HG02938 (cell line): ENCODE measurements around the gene DNASE1.
A peak's percentile ranks its signal among the peaks of the same experiment; 100 is the strongest.

Experiments used
- ATAC-seq: cut with Tn5 transposase; IDR thresholded peaks from one replicate; pipeline ENCODE4 v1.9.1; 2021; ENCODE audit warnings: mild to moderate bottlenecking, moderate library complexity; ENCODE audit not compliant: unreplicated experiment

The DNASE1 gene

DNA sequence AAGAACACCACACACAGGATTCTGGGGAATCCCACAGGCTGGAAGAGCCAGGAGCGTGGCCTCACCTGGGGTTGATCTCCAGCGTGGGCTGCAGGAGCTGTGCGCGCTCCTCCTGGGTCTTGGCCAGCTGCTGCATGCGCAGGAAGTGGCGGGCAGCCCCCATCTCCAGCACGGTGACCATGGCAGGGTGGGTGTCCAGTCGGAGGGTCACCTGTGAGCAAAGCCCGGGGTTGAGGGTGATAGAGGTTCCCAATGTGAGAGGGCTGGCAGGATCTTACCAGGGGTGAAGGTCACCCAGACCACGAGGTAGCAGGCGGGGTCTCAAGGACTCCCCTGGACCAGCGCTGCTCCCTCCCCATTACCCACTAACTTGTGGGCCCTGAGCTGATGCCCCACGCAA is 7.4 kb downstream of the DNASE1 start:
- ATAC-seq = no peak

- no peak for ATAC-seq
Measured at GRCh38 chr16:3662601-3663000, 8.1 kb downstream of the DNASE1 start.

- no peak for ATAC-seq
Measured at GRCh38 chr16:3664187-3664896, 9.9 kb downstream of the DNASE1 start.

- no peak for ATAC-seq
Measured at GRCh38 chr16:3665508-3665907, 11.0 kb downstream of the DNASE1 start.

- no peak for ATAC-seq
Measured at GRCh38 chr16:3668626-3669025, 14.1 kb downstream of the DNASE1 start.

GRCh38 chr16:3669082-3669481 is 14.6 kb downstream of the DNASE1 start:
- no peak for ATAC-seq

DNA sequence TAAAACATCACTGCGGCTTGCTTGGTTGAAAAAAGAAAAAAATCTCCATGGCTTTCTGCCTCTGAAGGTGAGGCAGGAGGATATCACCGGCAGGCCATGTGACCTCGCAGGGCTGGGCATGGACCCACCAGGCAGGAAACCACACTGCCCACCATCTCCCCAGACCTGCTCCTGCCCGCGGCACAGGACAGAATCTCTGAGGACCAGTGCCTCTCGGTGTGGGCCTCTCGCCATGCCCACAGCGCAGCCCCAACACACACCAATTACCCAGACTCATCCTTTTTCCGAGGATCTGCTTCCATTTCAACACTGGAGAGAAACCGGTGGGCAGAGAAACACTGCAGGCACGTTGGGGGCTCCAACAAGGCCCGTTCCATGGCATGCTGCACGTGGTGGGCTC is 16.2 kb downstream of the DNASE1 start:
- ATAC-seq = no peak

DNA sequence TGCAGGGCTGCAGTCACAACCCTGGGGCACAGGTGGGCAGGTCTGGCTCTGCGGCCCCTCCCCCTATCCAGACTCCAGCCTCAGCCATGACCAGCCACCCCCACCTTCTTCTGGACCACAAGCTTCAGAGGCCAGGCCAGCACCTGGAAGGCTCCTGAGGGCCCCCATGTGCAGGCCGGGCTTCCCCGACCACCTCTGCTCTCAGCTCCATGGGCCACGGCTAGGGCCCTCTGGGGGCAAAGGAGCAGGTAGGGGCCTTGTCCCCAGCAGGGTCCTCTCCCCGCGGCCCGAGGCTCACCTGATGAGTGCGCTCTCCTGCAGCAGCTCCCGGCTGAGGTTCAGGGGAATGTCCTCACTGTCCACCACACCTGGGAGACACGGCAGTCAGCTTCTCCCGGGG is 16.9 kb downstream of the DNASE1 start:
- ATAC-seq = no peak

GRCh38 chr16:3672571-3673041 is 18.1 kb downstream of the DNASE1 start:
- ATAC-seq = no peak

GRCh38 chr16:3673201-3673600 is 18.7 kb downstream of the DNASE1 start:
- no peak for ATAC-seq

- no peak for ATAC-seq
Measured at GRCh38 chr16:3673676-3674377, 19.3 kb downstream of the DNASE1 start.

- ATAC-seq = no peak
Measured at GRCh38 chr16:3674513-3675295, 20.2 kb downstream of the DNASE1 start.

DNA sequence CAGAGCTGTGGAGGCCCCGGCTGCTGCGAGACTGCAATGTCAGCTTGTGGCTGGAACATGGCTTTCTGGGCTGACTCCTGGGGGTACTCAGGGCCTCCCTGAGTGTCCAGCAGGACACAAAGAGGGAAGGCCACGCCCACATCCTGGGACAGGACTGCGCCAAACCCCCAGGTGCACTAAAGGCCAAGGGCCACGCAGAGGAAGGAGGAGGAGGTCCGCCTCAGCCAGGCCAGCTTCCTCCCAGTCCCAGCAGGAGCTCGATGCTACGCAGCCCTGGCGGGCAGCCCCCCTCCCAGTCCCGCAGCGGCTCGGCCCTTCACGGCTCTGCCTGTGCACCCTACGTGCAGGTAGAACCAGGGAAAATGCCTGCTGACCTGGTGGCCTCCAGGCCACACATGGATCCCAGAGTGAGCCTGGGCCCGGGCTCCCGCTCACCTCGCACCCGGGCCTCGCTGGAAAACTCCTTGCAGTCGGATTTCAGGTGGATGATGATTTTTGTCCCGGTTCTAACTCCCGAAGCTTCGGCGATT is 21.2 kb downstream of the DNASE1 start:
- no peak for ATAC-seq

GRCh38 chr16:3677994-3678393 is 23.5 kb downstream of the DNASE1 start:
- no peak for ATAC-seq

GRCh38 chr16:3681206-3681605 is 26.7 kb downstream of the DNASE1 start:
- ATAC-seq = no peak

GRCh38 chr16:3687021-3687420 is 32.5 kb downstream of the DNASE1 start:
- no peak for ATAC-seq

DNA sequence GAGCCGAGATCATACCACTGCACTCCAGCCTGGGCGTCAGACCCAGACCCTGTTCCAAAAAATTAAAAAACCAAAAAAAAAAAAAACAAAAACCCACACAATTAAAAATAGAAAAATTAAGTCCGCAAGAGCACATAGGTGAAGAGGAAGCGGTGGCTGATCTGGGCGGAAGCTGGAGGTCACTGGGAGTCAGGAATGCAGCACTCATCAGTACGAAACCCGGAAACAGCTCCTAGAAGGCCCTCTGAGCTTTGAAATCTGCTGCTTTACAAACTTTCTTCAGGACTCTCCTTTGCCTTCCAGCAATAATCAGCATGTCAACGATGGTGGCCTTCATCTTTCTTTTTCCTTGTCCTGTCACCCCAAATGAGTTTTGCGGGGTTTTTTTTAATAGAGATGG is 33.3 kb downstream of the DNASE1 start:
- no peak for ATAC-seq

GRCh38 chr16:3689731-3690130 is 35.2 kb downstream of the DNASE1 start:
- no peak for ATAC-seq

DNA sequence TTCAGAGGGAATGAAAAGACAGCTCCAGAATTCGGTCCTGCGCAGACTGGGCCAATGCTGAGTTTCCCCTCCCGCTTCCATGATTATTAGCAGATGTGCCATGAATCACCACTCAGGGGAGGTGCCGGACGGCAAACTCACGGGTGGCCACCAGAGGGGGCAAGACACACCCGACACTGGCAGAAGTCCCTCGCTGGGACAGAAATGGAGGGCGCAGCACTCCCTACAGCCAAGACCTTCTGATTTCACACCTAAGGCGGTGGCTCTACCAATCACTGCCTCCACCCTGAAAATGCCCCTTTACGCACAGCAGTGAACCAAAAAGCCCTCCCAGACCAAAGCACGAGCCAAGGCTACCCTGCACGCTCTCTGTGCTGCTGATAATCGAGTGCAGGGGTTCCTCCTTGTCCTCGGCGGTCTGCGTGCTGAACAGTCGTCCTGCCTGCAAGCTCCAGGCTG is 36.0 kb downstream of the DNASE1 start:
- peak; percentile 62 for ATAC-seq

DNA sequence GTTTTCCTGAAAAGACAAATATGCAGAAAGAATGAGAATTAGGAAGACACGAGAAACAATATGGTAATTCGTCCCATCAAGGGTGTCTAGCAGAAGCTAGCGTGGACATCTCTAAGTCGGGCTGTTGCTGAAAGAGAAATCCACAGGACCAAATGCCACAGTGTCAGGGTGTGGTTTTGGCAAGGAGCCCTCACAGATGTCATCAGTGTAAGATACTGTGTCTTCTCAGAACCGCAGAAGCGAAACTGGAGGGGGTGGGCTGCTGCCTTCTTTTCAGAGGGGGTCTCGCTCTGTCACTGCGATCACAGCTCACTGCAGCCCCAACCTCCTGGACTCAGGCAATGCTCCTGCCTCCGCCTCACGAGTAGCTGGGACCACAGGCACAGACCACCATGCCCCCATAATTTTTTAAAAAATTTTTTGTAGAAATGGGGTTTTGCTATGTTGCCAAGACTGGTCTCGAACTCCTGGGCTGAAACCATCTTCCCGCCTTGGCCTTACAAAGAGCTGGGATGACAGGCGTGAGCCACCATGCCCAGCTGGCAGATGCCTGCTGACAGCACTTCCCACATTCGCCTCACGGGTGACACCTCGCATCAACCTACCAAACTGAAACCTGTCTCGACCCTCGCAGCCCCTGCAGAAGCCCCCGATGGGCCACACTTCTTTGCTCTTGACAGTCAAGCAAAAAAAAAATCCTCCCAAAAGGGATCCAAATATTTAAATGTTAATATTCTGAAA is 36.7 kb downstream of the DNASE1 start:
- no peak for ATAC-seq

- ATAC-seq = no peak
Measured at GRCh38 chr16:3691761-3692160, 37.3 kb downstream of the DNASE1 start.
